H9 (cell line): ENCODE results near the gene NID1. TPM values are rescaled to one million over a fixed set of nuclear protein-coding genes. Genes with fewer than 3 reads are reported as not detected.

Experiments used
- DNase-seq: peaks from one replicate; pipeline ENCODE4 v3.0.0-alpha.2; 2017
- H2AFZ ChIP-seq: one replicate; pipeline ENCODE4 v1.6.1; 2013; ENCODE audit warnings: mild to moderate bottlenecking, low read length, control low read depth, moderate library complexity
- H2AK5ac ChIP-seq: 2 replicates; pipeline ENCODE4 v1.6.1; 2013; ENCODE audit warnings: low read length, control low read depth, mixed read lengths; ENCODE audit not compliant: insufficient read length
- H2BK120ac ChIP-seq: one replicate; pipeline ENCODE4 v1.6.1; 2013; ENCODE audit warnings: low read depth, mild to moderate bottlenecking, low read length, control low read depth, inconsistent platforms; ENCODE audit not compliant: poor library complexity, severe bottlenecking
- H2BK12ac ChIP-seq: 2 replicates; pipeline ENCODE4 v1.6.1; 2013; ENCODE audit warnings: low read length, control low read depth, mixed read lengths, low read depth; ENCODE audit not compliant: insufficient read length
- H2BK15ac ChIP-seq: 2 replicates; pipeline ENCODE4 v1.6.1; 2013; ENCODE audit warnings: low read depth, low read length, control low read depth
- H2BK20ac ChIP-seq: one replicate; pipeline ENCODE4 v1.6.1; 2013; ENCODE audit warnings: low read depth, mild to moderate bottlenecking, low read length, control low read depth, inconsistent platforms; ENCODE audit not compliant: poor library complexity, severe bottlenecking
- H2BK5ac ChIP-seq: 2 replicates; pipeline ENCODE4 v1.6.1; 2013; ENCODE audit warnings: low read length, control low read depth, mixed read lengths; ENCODE audit not compliant: insufficient read length
- H3K14ac ChIP-seq: 2 replicates; pipeline ENCODE4 v1.6.1; 2013; ENCODE audit warnings: low read length, control low read depth; ENCODE audit not compliant: insufficient read depth
- H3K18ac ChIP-seq: 2 replicates; pipeline ENCODE4 v1.6.1; 2013; ENCODE audit warnings: low read depth, mild to moderate bottlenecking, mixed read lengths, low read length, control low read depth; ENCODE audit not compliant: insufficient read length
- H3K23ac ChIP-seq: 2 replicates; pipeline ENCODE4 v1.6.1; 2013; ENCODE audit warnings: low read length, control low read depth, mixed read lengths, low read depth; ENCODE audit not compliant: insufficient read length
- H3K23me2 ChIP-seq: 2 replicates; pipeline ENCODE4 v1.6.1; 2013; ENCODE audit warnings: low read depth, mild to moderate bottlenecking, mixed read lengths, low read length, control low read depth; ENCODE audit not compliant: insufficient read length, poor library complexity, severe bottlenecking
- H3K27ac ChIP-seq: 2 replicates; pipeline ENCODE4 v1.5.1; 2013; ENCODE audit warnings: low read length, control low read depth, mixed read lengths, low read depth; ENCODE audit not compliant: insufficient read length
- H3K27me3 ChIP-seq: 2 replicates; pipeline ENCODE4 v1.6.1; 2013; ENCODE audit warnings: low read length, control low read depth, inconsistent platforms; ENCODE audit not compliant: insufficient read depth
- H3K4ac ChIP-seq: 2 replicates; pipeline ENCODE4 v1.6.1; 2013; ENCODE audit warnings: low read depth, mild to moderate bottlenecking, control low read depth, inconsistent platforms, low read length, moderate library complexity
- H3K4me1 ChIP-seq: 2 replicates; pipeline ENCODE4 v1.6.1; 2013; ENCODE audit warnings: low read length, control low read depth, inconsistent platforms; ENCODE audit not compliant: insufficient read depth
- H3K4me2 ChIP-seq: 2 replicates; pipeline ENCODE4 v1.6.1; 2013; ENCODE audit warnings: low read length, control low read depth, mixed read lengths; ENCODE audit not compliant: insufficient read length, insufficient read depth
- H3K56ac ChIP-seq: 2 replicates; pipeline ENCODE4 v1.6.1; 2013; ENCODE audit warnings: low read depth, mild to moderate bottlenecking, mixed read lengths, low read length, control low read depth; ENCODE audit not compliant: insufficient read length
- H3K79me1 ChIP-seq: 2 replicates; pipeline ENCODE4 v1.6.1; 2013; ENCODE audit warnings: low read depth, mild to moderate bottlenecking, moderate library complexity, low read length, control low read depth, inconsistent platforms; ENCODE audit not compliant: insufficient read depth, poor library complexity, severe bottlenecking
- H3K79me2 ChIP-seq: 2 replicates; pipeline ENCODE4 v1.6.1; 2013; ENCODE audit warnings: low read length, control low read depth, inconsistent platforms; ENCODE audit not compliant: insufficient read depth
- H3K9ac ChIP-seq: 2 replicates; pipeline ENCODE4 v1.6.1; 2013; ENCODE audit warnings: low read length, control low read depth, mixed read lengths; ENCODE audit not compliant: insufficient read length; ENCODE audit errors: extremely low read depth
- H3K9me3 ChIP-seq: one replicate; pipeline ENCODE4 v1.6.1; 2013; ENCODE audit warnings: low read depth, low read length, inconsistent platforms; ENCODE audit not compliant: control insufficient read depth
- H3T11ph ChIP-seq: one replicate; pipeline ENCODE4 v1.6.1; 2013; ENCODE audit warnings: mild to moderate bottlenecking, low read length, control low read depth, inconsistent platforms
- H4K20me1 ChIP-seq: one replicate; pipeline ENCODE4 v1.6.1; 2013; ENCODE audit not compliant: control insufficient read depth, insufficient read length, insufficient read depth
- H4K5ac ChIP-seq: 2 replicates; pipeline ENCODE4 v1.6.1; 2013; ENCODE audit warnings: low read depth, mild to moderate bottlenecking, mixed read lengths, low read length, control low read depth; ENCODE audit not compliant: insufficient read length
- H4K8ac ChIP-seq: replicated peaks from 2 replicates; pipeline ENCODE4 v1.6.1; 2013; ENCODE audit warnings: low read length, control low read depth, mixed read lengths, low read depth; ENCODE audit not compliant: insufficient read length
- H4K91ac ChIP-seq: 2 replicates; pipeline ENCODE4 v1.6.1; 2013; ENCODE audit warnings: low read depth, mild to moderate bottlenecking, moderate library complexity, mixed read lengths, low read length, control low read depth; ENCODE audit not compliant: insufficient read length
- H3K27ac Mint-ChIP-seq, 3 experiments: 2 replicates in 2 of 3; 3 replicates in 1 of 3; pipeline ENCODE4 v1.8.0; 2020 to 2021; ENCODE audit warnings: mixed read lengths in 3 of 3, mild to moderate bottlenecking in 1 of 3, moderate library complexity in 1 of 3
- H3K27me3 Mint-ChIP-seq: 2 replicates; pipeline ENCODE4 v1.8.0; 2021; ENCODE audit warnings: low read depth, mild to moderate bottlenecking, moderate library complexity, mixed read lengths
- H3K36me3 Mint-ChIP-seq, 3 experiments: 2 replicates in 2 of 3; 3 replicates in 1 of 3; pipeline ENCODE4 v1.8.0; 2020 to 2021; ENCODE audit warnings: low read depth in 3 of 3, mixed read lengths in 3 of 3; ENCODE audit not compliant: insufficient read depth in 1 of 3
- H3K4me1 Mint-ChIP-seq, 2 experiments: 2 replicates each; pipeline ENCODE4 v1.8.0; 2020; ENCODE audit warnings: mixed read lengths in 2 of 2
- H3K4me3 Mint-ChIP-seq, 2 experiments: 2 replicates in 1 of 2; 3 replicates in 1 of 2; pipeline ENCODE4 v1.8.0; 2020 to 2021; ENCODE audit warnings: mild to moderate bottlenecking in 2 of 2, mixed read lengths in 2 of 2, moderate library complexity in 1 of 2
- H3K9me3 Mint-ChIP-seq, 2 experiments: 2 replicates in 1 of 2; 3 replicates in 1 of 2; pipeline ENCODE4 v1.8.0; 2020; ENCODE audit warnings: mild to moderate bottlenecking in 2 of 2, mixed read lengths in 2 of 2, moderate library complexity in 1 of 2
- WGBS: extraction: QIAGEN DNeasy Blood & Tissue Kit; methylation state at CpG from one replicate; pipeline ENCODE4 v1.1.7; 2013; ENCODE audit warnings: missing lambda C conversion rate, low lambda C conversion rate, mixed read lengths; ENCODE audit not compliant: insufficient read length; ENCODE audit errors: extremely low coverage; 5-methylcytosine and 5-hydroxymethylcytosine counted together
- total RNA-seq: library from RNA; stranded (reverse); gene quantifications from 2 replicates; pipeline ENCODE4 v1.2.1, GENCODE V29; 2021
- TF ChIP-seq, protein P1 (sequence below): fragments of 200-600 bp; sonication (generic); conservative IDR thresholded peaks from 3 replicates; pipeline ENCODE4 v1.8.0; 2021; ENCODE audit warnings: antibody characterized with exemption, mild to moderate bottlenecking

Gene NID1
- total RNA-seq, 1 experiment from 2014 or later = 28.5 TPM

DNA sequence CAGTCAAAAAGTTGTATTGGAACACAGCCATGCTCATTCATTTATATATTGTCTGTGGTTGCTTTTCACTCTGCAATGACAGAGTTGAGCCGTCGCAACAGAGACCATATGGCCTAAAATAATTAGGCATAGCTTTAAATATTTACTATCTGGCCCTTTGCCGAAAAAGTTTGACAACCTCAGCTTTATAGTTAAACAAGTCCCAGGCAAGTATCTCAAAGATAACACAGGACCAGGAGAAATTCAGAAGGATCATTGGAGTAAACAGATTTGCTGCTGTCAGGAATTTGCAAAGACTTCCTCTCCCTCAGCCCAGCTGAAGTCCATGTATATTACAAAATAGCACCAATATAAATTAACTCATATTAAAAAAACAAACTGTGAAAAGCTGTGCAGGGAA is 34.4 kb downstream of the NID1 start:
- no peak overlapping the region for H3K27ac ChIP-seq
- H3K18ac ChIP-seq = no peak overlapping the region
- H3K14ac ChIP-seq = no peak overlapping the region
- no peak overlapping the region for H3K4ac ChIP-seq
- no peaks in the 10 kb centered on the region for H4K20me1 ChIP-seq
- no peaks in the 10 kb centered on the region for H3K27me3 ChIP-seq
- H3K23ac ChIP-seq = no peak overlapping the region
- no peak overlapping the region for H2AFZ ChIP-seq
- H3K9me3 ChIP-seq = no peaks in the 10 kb centered on the region
- no peak overlapping the region for H2AK5ac ChIP-seq
- Mint-ChIP-seq H3K4me1 (peaks cover 0 to under 1% of the 10 kb centered on the region in 2 experiments; a peak in 1 of 4 replicates), H3K9me3 (no peaks in the 10 kb centered on the region), H3K4me3 (no peak overlapping the region), H3K27me3 (no peaks in the 10 kb centered on the region), H3K27ac (no peak overlapping the region), H3K36me3 (peaks cover 0 to 10% (median 0%) of the 10 kb centered on the region in 3 experiments; a peak in 2 of 7 replicates)
- no peak for DNase-seq
- H3K56ac ChIP-seq = no peak overlapping the region
- H2BK15ac ChIP-seq = no peak overlapping the region
- H4K91ac ChIP-seq = no peak overlapping the region
- H3K9ac ChIP-seq = no peak overlapping the region
- H3K79me2 ChIP-seq = no peaks in the 10 kb centered on the region
- H3T11ph ChIP-seq = no peak overlapping the region
- H4K8ac ChIP-seq = no peak overlapping the region
- WGBS = no CpG with 5 or more reads among the region's 3 CpGs
- no peak overlapping the region for H2BK5ac ChIP-seq
- H2BK20ac ChIP-seq = no peak overlapping the region
- no peaks in the 10 kb centered on the region for H3K23me2 ChIP-seq
- TF ChIP-seq, protein P1, sequence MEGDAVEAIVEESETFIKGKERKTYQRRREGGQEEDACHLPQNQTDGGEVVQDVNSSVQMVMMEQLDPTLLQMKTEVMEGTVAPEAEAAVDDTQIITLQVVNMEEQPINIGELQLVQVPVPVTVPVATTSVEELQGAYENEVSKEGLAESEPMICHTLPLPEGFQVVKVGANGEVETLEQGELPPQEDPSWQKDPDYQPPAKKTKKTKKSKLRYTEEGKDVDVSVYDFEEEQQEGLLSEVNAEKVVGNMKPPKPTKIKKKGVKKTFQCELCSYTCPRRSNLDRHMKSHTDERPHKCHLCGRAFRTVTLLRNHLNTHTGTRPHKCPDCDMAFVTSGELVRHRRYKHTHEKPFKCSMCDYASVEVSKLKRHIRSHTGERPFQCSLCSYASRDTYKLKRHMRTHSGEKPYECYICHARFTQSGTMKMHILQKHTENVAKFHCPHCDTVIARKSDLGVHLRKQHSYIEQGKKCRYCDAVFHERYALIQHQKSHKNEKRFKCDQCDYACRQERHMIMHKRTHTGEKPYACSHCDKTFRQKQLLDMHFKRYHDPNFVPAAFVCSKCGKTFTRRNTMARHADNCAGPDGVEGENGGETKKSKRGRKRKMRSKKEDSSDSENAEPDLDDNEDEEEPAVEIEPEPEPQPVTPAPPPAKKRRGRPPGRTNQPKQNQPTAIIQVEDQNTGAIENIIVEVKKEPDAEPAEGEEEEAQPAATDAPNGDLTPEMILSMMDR = no peak
- H4K5ac ChIP-seq = no peak overlapping the region
- no peaks in the 10 kb centered on the region for H3K4me1 ChIP-seq
- H2BK120ac ChIP-seq = no peak overlapping the region
- H3K4me2 ChIP-seq = no peak overlapping the region
- no peaks in the 10 kb centered on the region for H3K79me1 ChIP-seq
- no peak overlapping the region for H2BK12ac ChIP-seq
